HL-60 (cell line): ENCODE results near the gene CHRNA4.

Experiments
- CTCF ChIP-seq: IDR thresholded peaks from one replicate; pipeline ENCODE4 v1.5.1; 2011; ENCODE audit warnings: low read length, control low read depth, inconsistent platforms; ENCODE audit not compliant: insufficient read depth
- GABPA ChIP-seq: IDR thresholded peaks from 2 replicates; pipeline ENCODE4 v1.6.1; 2012; ENCODE audit warnings: low read depth
- POLR2AphosphoS5 ChIP-seq: IDR thresholded peaks from 2 replicates; pipeline ENCODE4 v1.6.1; 2012; ENCODE audit warnings: low read depth
- REST ChIP-seq: IDR thresholded peaks from 2 replicates; pipeline ENCODE4 v1.6.1; 2012; ENCODE audit warnings: low read depth; ENCODE audit not compliant: insufficient replicate concordance

- TF ChIP-seq POLR2AphosphoS5 (no peak), CTCF (no peak), REST (no peak), GABPA (no peak)
Measured at GRCh38 chr20:63322146-63322932, 38.8 kb downstream of the CHRNA4 start.
